NCI-H1105 (cell line): ENCODE data around the gene CADPS2.

Experiments
- DNase-seq: peaks from one replicate; lab custom pipeline; 2025; lab: John Stamatoyannopoulos, UW

CADPS2 gene

DNA sequence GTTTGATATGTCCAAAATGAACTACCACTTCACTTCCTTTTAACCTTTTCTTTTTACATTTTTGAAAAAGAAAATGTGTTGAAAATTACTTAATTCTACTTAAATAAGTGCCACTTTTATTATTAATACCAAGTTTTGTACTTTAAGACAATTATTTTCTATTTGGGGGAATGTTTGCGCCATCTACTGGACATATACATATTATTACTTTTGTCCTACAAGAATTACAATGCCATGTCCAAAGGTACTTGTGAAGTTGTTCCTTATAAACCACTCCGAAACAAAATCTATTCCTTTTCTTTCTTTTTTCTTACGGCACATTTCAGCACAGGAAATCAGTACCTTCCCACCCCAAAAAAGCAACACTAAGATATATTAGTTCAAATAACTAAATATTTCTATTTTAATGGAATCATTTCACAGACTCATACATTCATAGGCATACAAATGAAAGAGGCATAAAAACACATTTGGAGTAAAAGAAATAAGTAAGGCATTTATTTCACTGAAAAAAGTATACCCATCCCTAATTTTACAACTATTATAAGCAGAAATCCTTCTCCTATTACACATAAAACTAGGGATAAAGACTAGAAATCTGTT, 357.3 kb downstream of the CADPS2 start:
- peak; percentile 53 for DNase-seq

- no peak for DNase-seq
Observed at GRCh38 chr7:122525355-122525754, 360.9 kb downstream of the CADPS2 start.

- DNase-seq, result no peak
Observed at GRCh38 chr7:122521767-122522166, 364.5 kb downstream of the CADPS2 start.

DNA sequence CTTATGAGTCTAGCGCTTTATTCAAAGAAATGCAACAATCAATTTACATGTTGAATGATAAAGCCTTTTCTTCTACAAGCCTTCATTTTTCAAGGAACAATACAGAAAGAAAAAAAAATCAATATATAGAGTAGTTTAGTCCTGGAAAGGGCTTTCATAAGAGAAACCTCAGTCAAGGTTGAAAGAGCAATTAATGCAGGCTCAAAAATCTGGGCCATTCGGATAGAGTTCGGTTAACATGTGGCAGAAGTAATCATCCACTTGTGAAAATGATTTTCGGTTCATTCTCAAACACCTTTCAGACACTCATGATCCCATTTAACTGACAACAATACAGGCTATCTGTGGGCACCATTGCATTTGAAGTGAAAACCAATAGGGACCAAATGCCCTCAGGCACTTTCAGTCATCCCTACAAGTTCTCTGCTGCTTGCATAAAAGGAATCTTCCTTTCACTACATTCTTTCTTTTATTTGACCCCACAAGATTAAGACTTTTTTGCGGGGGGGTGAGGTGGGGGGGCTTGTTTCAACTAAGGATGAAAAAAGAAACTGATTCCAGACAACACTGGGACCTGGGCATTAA, 365.2 kb downstream of the CADPS2 start:
- DNase-seq, result peak; percentile 36

DNA sequence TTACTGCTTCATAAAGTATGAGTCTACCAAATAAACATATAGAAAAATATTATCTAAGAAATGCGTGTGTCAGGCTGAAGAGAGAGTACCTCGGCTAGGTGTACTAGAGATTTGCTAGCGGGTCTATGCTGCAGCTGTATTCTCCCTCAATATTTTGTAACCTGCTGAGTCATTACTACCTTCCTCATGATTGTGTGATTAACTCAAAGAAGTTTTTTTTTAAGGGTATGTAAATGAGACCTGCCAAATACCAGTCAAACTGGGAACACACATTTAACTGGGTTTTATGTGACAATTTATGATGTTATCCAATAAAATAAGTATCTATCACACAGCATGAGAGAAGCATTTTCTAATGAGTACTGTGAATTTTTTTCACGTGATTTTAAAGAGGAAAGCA, 367.8 kb downstream of the CADPS2 start:
- no peak for DNase-seq

GRCh38 chr7:122517576-122517975, 368.7 kb downstream of the CADPS2 start:
- DNase-seq, result no peak

DNA sequence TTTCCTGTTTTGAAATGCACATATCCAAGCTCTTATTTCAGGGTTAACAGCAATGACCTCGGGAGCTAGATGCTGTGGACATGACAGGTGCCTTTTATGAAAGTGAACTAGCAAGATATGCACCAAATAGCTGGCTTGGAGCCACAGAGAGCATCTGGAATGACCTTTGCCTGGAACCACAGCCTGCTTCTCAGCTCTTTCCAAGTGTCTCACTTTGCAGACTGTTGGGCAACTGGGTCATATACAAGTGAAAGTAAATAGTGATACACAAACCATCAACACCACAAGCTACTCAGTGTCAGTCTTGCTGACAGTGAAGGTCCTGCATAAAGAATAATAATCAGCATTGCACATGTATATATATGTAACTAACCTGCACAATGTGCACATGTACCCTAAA, 370.9 kb downstream of the CADPS2 start:
- DNase-seq, result no peak

DNA sequence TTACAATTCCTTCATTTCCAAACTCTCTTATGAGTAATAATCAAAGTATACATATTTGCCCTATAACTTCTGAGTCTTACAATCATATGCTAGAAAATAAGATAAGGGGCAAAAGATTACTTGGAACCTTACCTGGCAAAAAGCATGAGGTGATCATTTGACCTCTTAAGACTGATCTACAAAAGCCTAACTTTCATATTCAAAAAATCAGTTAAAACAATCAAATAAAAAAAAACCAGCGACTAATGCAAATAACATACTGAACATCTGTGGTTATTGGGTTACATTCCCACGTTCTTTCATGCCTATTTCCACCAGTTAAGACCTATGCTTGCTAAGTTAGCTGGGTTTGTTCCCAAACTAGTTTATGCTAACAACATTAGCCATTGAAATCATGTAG, 375.0 kb downstream of the CADPS2 start:
- DNase-seq, result no peak

- DNase-seq, result no peak
Observed at GRCh38 chr7:122507591-122507990, 378.7 kb downstream of the CADPS2 start.

GRCh38 chr7:122492007-122492406, 394.3 kb downstream of the CADPS2 start:
- no peak for DNase-seq

DNA sequence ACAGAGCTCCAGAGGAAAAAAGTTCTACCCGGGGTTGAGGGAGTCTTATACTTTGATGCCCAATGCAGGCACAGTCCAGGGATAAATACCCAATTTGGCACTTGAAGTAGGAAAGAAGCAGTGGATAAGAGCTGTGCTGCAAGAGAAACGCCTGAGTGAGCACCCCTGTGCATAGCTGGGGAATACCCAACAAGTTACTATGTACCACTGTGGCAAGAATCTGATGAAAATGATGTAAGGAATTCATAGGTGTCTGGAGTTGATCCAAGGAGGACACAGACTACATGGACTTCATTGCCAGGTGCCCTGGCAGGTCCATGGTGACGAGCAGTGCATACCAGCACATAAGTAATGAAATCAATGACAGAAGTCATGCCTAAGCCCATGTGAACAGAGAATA, 398.0 kb downstream of the CADPS2 start:
- no peak for DNase-seq

- DNase-seq, result no peak
Observed at GRCh38 chr7:122487131-122487530, 399.1 kb downstream of the CADPS2 start.

DNA sequence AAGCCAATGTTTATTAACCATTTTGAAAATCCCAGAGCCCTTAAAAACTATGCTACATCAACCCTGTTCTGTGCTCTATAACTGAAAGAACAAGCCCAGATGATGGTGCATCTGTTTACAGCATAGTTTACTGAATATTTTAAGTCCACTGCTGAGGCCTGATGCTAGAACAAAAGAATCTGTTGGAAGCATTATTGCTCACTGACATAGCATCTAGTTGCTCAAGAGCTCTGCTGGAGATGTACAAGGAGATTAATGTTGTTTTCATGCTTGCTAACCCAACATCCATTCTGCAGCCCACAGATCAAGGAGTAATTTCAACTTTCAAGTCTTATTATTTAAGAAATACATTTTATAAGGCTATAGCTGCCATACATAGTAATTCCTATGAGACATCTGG, 400.4 kb downstream of the CADPS2 start:
- no peak for DNase-seq

DNA sequence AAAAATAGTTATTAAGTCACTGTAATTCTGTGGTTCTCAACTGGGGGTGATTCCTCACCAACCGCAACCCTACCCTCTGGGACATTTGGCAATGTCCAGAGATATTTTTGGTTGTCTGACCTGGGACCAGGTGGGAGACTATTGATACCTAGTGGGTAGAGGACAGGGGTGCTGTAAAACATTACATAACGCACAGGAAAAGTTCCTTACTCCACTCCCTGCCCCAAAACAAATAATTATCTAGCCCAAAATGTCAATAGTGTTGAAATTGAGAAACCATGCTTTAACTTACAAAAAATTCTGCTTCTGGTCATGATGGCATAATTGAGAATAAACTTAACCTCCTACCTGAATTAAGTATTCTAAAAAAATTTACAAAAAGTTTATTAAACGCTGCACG, 404.0 kb downstream of the CADPS2 start:
- no peak for DNase-seq

DNA sequence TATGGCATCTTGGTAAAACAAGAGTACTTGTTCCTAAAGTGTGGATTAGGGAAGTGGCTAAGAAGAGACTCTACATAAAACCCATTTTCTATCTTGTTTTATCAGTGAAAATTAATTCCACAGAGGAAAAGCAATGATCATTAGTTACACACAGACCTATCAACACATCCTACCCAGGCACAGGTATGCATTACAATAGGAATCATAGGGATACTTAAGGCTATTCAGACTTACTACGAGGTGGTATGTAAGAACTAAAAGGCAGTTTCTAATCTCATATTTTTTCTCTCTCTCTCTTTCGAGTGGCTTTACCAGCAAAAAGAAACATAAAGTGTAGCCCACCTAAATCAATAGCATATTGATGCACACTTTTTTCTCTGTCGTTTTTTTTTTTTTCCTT, 415.4 kb downstream of the CADPS2 start:
- DNase-seq, result no peak

DNA sequence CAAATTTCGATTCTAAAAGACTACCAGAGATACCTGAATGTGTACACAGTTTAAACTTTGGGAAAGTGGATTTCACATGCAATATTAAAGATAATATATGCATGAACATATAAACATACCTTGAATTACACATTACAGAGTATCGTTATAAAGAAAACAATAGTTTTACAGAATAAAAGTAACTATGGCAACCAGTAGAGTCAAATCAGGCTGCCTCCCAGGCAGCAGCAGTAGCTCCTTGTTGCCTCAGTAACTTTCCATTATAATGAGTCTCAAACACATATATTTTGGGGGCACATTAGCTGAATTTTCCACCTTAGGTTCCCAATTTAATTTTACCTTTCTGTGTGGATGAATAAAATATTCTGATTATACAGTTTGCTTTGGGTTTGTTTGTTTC, 417.3 kb downstream of the CADPS2 start:
- DNase-seq, result no peak

- no peak for DNase-seq
Observed at GRCh38 chr7:122467661-122468449, 418.4 kb downstream of the CADPS2 start.

DNA sequence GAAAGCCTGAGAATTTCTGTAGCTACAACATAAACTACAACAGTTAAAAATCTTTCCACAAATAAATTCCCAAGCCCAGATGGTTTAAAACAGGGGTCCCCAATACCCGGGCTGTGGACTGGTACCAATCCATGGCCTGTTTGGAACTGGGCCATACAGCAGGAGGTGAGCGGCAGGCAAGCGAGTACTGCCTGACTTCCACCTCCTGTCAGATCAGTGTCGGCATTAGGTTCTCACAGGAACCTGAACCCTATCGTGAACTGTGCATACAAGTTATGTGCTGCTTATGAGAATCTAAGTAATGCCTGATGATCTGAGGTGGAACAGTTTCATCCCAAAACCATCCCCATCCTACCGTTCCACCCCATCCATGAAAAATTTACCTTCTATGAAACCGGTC, 421.0 kb downstream of the CADPS2 start:
- DNase-seq, result no peak

DNA sequence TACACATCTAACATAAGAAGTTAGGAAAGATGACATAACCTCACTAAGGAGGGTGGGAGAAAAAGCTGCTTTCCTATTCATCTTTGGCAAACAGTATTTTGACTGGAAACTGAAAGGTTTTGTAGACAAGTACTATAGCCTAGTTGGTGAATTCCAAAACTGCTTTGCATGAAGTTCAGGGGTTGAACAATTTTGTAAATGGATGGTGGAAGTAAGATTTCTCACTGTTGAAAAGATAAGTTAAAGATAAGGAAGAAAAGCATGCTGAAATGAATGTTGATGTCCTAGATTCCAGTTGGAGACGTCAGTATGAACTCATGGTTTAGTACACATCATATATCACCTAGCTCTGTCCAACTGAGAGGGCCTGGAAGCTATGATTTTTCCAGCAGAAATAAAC, 422.6 kb downstream of the CADPS2 start:
- no peak for DNase-seq

DNA sequence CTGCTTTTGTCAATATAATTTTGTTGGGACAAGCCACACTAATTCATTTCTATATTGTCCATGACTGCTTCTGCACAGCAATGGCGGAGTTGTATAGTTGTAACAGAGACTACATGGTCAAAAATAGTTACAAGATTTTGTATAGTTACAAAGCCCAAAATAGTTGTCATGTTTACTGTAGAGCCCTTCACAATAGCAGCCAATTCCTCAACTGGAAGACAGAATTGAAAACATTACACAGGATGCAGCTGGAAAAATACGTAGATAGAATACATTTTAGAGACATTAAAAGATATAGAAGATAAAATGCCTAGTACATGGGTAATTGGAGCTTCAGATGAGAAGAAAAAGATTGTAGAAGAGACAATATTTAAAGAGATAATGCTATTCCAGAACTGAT, 425.3 kb downstream of the CADPS2 start:
- DNase-seq, result no peak

DNA sequence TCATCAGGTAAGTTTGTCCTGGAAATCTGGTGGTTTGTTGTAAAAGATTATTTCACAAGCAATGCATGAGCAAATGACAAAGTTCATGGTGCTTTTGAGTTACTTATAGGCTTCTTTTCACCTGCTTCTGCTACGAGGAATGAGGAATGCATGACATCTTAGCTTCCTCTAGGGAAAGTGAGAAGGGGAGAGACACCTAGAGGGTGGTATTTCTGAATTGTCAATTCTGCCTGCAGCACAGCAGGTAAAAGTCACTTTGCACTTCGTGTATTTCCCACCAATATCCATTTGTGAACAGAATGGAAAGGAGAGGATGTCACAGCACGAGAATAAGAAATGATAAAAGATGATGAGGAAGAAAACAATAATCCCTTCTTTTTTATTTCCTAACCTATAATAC, 428.3 kb downstream of the CADPS2 start:
- no peak for DNase-seq

- no peak for DNase-seq
Observed at GRCh38 chr7:122457325-122457724, 428.9 kb downstream of the CADPS2 start.

DNA sequence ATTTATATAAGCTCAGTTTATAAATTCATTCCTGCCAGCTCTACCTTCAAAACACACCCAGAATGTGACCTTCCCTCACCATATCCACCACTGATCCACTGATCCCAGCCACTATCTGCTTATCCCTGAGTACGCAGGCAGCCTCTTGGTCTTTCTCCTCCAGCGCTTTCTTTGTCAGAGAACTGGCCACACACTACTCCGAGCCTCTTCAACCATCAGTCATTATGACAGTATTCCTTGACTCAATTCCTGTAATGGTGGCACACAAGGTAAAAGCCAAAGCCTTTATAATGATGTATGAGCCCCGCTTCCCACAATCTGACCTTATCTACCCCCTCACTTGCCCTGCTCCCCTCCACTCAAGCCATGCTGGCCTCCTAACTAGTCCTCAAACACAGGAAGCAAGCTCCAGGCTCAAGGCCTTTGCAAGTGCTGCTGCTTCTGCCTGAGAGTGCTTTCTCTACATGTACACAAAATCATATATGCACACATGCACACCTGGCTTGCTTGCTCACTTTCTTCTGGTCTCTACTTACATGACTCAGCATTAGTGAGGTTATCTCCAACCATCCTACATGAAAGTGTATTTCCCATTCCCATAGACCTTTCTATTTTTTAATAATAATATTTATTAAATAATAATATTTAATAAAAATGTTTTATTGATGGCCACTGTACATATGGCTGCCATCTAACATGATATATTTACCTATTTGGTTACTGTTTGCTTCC, 431.3 kb downstream of the CADPS2 start:
- no peak for DNase-seq
